Lower leg skin (tissue), 4 donors: Measurements from ENCODE around the gene RALGAPA2. TPM values are rescaled to one million over a fixed set of nuclear protein-coding genes. Genes with fewer than 3 reads are reported as not detected.

Source experiments
- DNase-seq, 2 donors: peaks; one replicate each; pipeline ENCODE4 v3.0.0-alpha.2; 2019; ENCODE audit warnings: low spot score in 2 of 2
- H3K4me3 ChIP-seq: fragments of 200-600 bp; sonication (generic); 2 replicates; pipeline ENCODE4 v1.5.1; 2017; ENCODE audit warnings: mild to moderate bottlenecking, low read depth; ENCODE audit not compliant: poor library complexity, severe bottlenecking
- CTCF ChIP-seq, 3 donors: fragments of 450-650 bp; IDR thresholded peaks; one replicate each; pipeline ENCODE4 v1.5.1; 2016; ENCODE audit warnings: antibody characterized with exemption in 3 of 3, mild to moderate bottlenecking in 3 of 3, moderate library complexity in 2 of 3
- POLR2A ChIP-seq, 2 donors: fragments of 450-650 bp; IDR thresholded peaks; one replicate each; pipeline ENCODE4 v1.6.1; 2016 to 2017; ENCODE audit warnings: antibody characterized with exemption in 2 of 2, mild to moderate bottlenecking in 1 of 2, moderate library complexity in 1 of 2
- WGBS, 2 donors: methylation state at CpG; one replicate each; pipeline ENCODE4 v1.1.5; 2018; 5-methylcytosine and 5-hydroxymethylcytosine counted together
- intact Hi-C: fragments of 100-400 bp; cut with DNase I; formaldehyde crosslinking; loops from one replicate; pipeline ENCODE4 v1.15.0; 2023; ENCODE audit warnings: low total_unique reads
- total RNA-seq, 4 donors: library from RNA; depleted of rRNA; stranded (reverse); fragments of >200 nt; gene quantifications; one replicate each; pipeline ENCODE4 v1.1.0, GENCODE V29; 2016

Gene RALGAPA2
- total RNA-seq, 4 donors from 2014 or later, result 56.1 to 78.8 (median 60.8) TPM

- intact Hi-C loops, result no loop called here
- H3K4me3 ChIP-seq, result no peak overlapping the region
- DNase-seq, result peak in 1 of 2 donors; percentile 68
- WGBS, 2 donors, result 88 to 93% methylated on average over 7 of the region's 7 CpGs
- TF ChIP-seq CTCF (IDR thresholded peaks at IDR 0.05) (no peak), POLR2A (IDR thresholded peaks at IDR 0.05) (no peak)
Measured at GRCh38 chr20:20530428-20531151, 181.9 kb downstream of the RALGAPA2 start.

GRCh38 chr20:20529597-20529996 is 182.8 kb downstream of the RALGAPA2 start:
- WGBS, 2 donors, result 97 to 99% methylated on average over 4 of the region's 4 CpGs
- intact Hi-C loops, result no loop called here

GRCh38 chr20:20528861-20529260 is 183.6 kb downstream of the RALGAPA2 start:
- no peak overlapping the region for H3K4me3 ChIP-seq
- TF ChIP-seq POLR2A (IDR thresholded peaks at IDR 0.05) (no peak), CTCF (IDR thresholded peaks at IDR 0.05) (no peak)
- DNase-seq, result no peak
- 65 to 66% methylated on average over 3 of the region's 3 CpGs for WGBS, 2 donors
- intact Hi-C loops, result no loop called here

More at GRCh38 chr20:20529597-20529996, 182.8 kb downstream of the RALGAPA2 start:
- no peak for DNase-seq
- H3K4me3 ChIP-seq, result no peak overlapping the region
- TF ChIP-seq CTCF (IDR thresholded peaks at IDR 0.05) (no peak), POLR2A (IDR thresholded peaks at IDR 0.05) (no peak)

GRCh38 chr20:20527661-20528060 is 184.8 kb downstream of the RALGAPA2 start:
- intact Hi-C loops, result no loop called here
- DNase-seq, result no peak
- H3K4me3 ChIP-seq, result no peak overlapping the region
- TF ChIP-seq CTCF (IDR thresholded peaks at IDR 0.05), result no peak
- no peak for TF ChIP-seq POLR2A (IDR thresholded peaks at IDR 0.05)
- WGBS, 2 donors, result 95 to 98% methylated on average over 4 of the region's 4 CpGs

- no peak for TF ChIP-seq POLR2A (IDR thresholded peaks at IDR 0.05)
- TF ChIP-seq CTCF (IDR thresholded peaks at IDR 0.05), result no peak
- 82 to 92% methylated on average over 6 of the region's 6 CpGs for WGBS, 2 donors
- H3K4me3 ChIP-seq, result no peak overlapping the region
- intact Hi-C loops, result no loop called here
- DNase-seq, result no peak
Measured at GRCh38 chr20:20525756-20526155, 186.7 kb downstream of the RALGAPA2 start.

- DNase-seq, result no peak
- no peak overlapping the region for H3K4me3 ChIP-seq
- intact Hi-C loops, result no loop called here
- TF ChIP-seq POLR2A (IDR thresholded peaks at IDR 0.05), result no peak
- TF ChIP-seq CTCF (IDR thresholded peaks at IDR 0.05), result no peak
- 68 to 85% methylated on average over 2 of the region's 2 CpGs for WGBS, 2 donors
Measured at GRCh38 chr20:20525214-20525613, 187.2 kb downstream of the RALGAPA2 start.
